Measurements from ENCODE around the gene CUBN. TPM values are rescaled to one million over a fixed set of nuclear protein-coding genes. Genes with fewer than 3 reads are reported as not detected.

CUBN gene
- total RNA-seq, 1 experiment from 2014 or later = 0.80 TPM

GRCh38 chr10:17006631-17007417 is 122.8 kb downstream of the CUBN start:
- Histone ChIP-seq H3K4me2 (ENCODE audit: low read length) (no peak overlapping the region), H3K27me3 (ENCODE audit: low read length) (no peaks in the 10 kb centered on the region), H3K36me3 (ENCODE audit: low read depth, low read length) (no peaks in the 10 kb centered on the region), H4K20me1 (ENCODE audit: low read length) (no peaks in the 10 kb centered on the region), H3K9me3 (ENCODE audit: low read length) (no peaks in the 10 kb centered on the region), H3K79me2 (ENCODE audit: low read length) (no peaks in the 10 kb centered on the region), H3K9me2 (replicated peaks; ENCODE audit: low read length) (no peaks in the 10 kb centered on the region), H3K9ac (ENCODE audit: low read length) (no peak overlapping the region), H2AFZ (ENCODE audit: low read length) (no peak overlapping the region), H3K27ac (ENCODE audit: low read length) (no peak overlapping the region), H3K4me1 (ENCODE audit: insufficient read depth, low read length) (0 out of 2 replicates have a peak, but pooled peaks cover 3% of the 10 kb centered on the region), H3K4me3 (ENCODE audit: low read length) (no peak overlapping the region), H3F3A (ENCODE audit: low read length, unreplicated experiment) (no peaks in the 10 kb centered on the region)
- DNase-seq (no peak), ATAC-seq (no peak)
- CTCF ChIA-PET = no interaction called here
- intact Hi-C loops (cut with micrococcal nuclease) = no loop called here
- TF ChIP-seq EZH2 (IDR thresholded peaks at IDR 0.05; ENCODE audit: low read length, unreplicated experiment) (no peak), CTCF (conservative IDR thresholded peaks at IDR 0.05; ENCODE audit: low read depth, low read length) (no peak), EZH2phosphoT487 (IDR thresholded peaks at IDR 0.05; ENCODE audit: borderline replicate concordance, low read length) (no peak)
- no TSS peak for BruUV-seq (replicated peaks)
- POLR2A ChIA-PET (ENCODE audit: unreplicated experiment) = no interaction called here

GRCh38 chr10:17005621-17006566 is 123.7 kb downstream of the CUBN start:
- ChIA-PET POLR2A (ENCODE audit: unreplicated experiment) (no interaction called here), CTCF (no interaction called here)
- Histone ChIP-seq H3K36me3 (ENCODE audit: low read depth, low read length) (no peaks in the 10 kb centered on the region), H4K20me1 (ENCODE audit: low read length) (no peaks in the 10 kb centered on the region), H3K9me3 (ENCODE audit: low read length) (no peaks in the 10 kb centered on the region), H3F3A (ENCODE audit: low read length, unreplicated experiment) (no peaks in the 10 kb centered on the region), H3K4me3 (ENCODE audit: low read length) (no peak overlapping the region), H3K79me2 (ENCODE audit: low read length) (no peaks in the 10 kb centered on the region), H3K27me3 (ENCODE audit: low read length) (no peaks in the 10 kb centered on the region), H3K4me1 (ENCODE audit: insufficient read depth, low read length) (0 out of 2 replicates have a peak, but pooled peaks cover 3% of the 10 kb centered on the region), H3K4me2 (ENCODE audit: low read length) (no peak overlapping the region), H3K27ac (ENCODE audit: low read length) (no peak overlapping the region), H2AFZ (ENCODE audit: low read length) (no peak overlapping the region), H3K9me2 (replicated peaks; ENCODE audit: low read length) (no peaks in the 10 kb centered on the region), H3K9ac (ENCODE audit: low read length) (no peak overlapping the region)
- no peak for TF ChIP-seq EZH2 (IDR thresholded peaks at IDR 0.05; ENCODE audit: low read length, unreplicated experiment)
- no peak for TF ChIP-seq CTCF (conservative IDR thresholded peaks at IDR 0.05; ENCODE audit: low read depth, low read length)
- TF ChIP-seq EZH2phosphoT487 (IDR thresholded peaks at IDR 0.05; ENCODE audit: borderline replicate concordance, low read length) = no peak
- intact Hi-C loops (cut with micrococcal nuclease) = no loop called here
- no TSS peak for BruUV-seq (replicated peaks)
- no peak for ATAC-seq
- DNase-seq = peak; percentile 28
